ENCODE data around the gene MPPED1. TPM values are rescaled to one million over a fixed set of nuclear protein-coding genes. Genes with fewer than 3 reads are reported as not detected.

MPPED1 gene
- polyA plus RNA-seq, 1 experiment, result not detected

DNA sequence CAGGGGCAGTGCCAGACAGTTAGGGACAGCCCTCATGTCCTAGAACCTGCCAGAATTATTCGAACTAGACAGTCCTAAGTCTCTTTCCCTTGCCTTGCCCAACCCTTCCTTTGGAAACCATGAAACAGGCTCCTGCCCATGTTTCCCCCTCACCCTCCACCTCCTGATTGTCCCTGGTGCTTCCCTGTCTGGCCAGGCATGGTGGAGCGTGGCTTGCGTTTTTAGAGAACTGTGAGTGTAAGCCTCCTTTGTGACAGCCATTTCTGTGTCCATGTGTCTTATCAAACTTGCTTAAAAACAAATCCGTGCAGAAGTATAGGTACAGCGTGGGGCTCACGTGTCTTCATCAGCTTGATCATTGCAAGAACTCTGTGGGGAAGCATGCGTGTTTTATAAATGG lies 54.9 kb downstream of the MPPED1 start:
- Histone ChIP-seq H3K27me3 (ENCODE audit: control insufficient read depth, insufficient read depth, low read length) (peaks cover 2% of the 10 kb centered on the region), H3K4me3 (ENCODE audit: low read depth, low read length) (no peak overlapping the region), H3K9me3 (ENCODE audit: control insufficient read depth, insufficient read depth, low read length) (peaks cover 16% of the 10 kb centered on the region; the same call in 1 of the 2 replicates), H3K27ac (ENCODE audit: low read depth, low read length) (no peak overlapping the region)
- no peak for TF ChIP-seq CTCF (IDR thresholded peaks at IDR 0.05; ENCODE audit: low read depth, low read length)
- ChIA-PET CTCF (no interaction called here), POLR2A (no interaction called here)
- DNase-seq (ENCODE audit: low read depth, low spot score), result no peak

GRCh38 chr22:43467216-43467940 lies 55.6 kb downstream of the MPPED1 start:
- DNase-seq (ENCODE audit: low read depth, low spot score), result no peak
- ChIA-PET CTCF (no interaction called here), POLR2A (no interaction called here)
- H3K4me3 ChIP-seq (ENCODE audit: low read depth, low read length), result no peak overlapping the region
- TF ChIP-seq CTCF (IDR thresholded peaks at IDR 0.05; ENCODE audit: low read depth, low read length), result no peak
- peaks cover 17% of the 10 kb centered on the region; the same call in 1 of the 2 replicates for H3K9me3 ChIP-seq (ENCODE audit: control insufficient read depth, insufficient read depth, low read length)
- no peak overlapping the region for H3K27ac ChIP-seq (ENCODE audit: low read depth, low read length)
- H3K27me3 ChIP-seq (ENCODE audit: control insufficient read depth, insufficient read depth, low read length), result peaks cover 2% of the 10 kb centered on the region

DNA sequence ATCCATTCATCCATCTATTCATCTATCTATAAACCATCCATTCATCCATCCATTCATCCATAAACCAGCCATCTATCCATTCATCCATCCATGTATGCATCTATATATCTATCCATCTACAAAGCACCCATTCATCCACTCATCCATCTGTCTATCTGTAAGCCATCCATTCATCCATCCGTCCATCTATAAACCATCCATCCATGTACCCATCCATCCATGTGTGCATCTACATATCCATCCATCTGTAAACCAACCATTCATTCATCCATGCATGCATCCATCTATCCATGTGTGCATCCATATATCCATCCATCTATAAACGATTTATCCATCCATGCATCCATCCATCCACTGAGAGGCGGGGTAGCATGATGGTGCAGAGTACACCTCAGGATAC lies 58.4 kb downstream of the MPPED1 start:
- DNase-seq (ENCODE audit: low read depth, low spot score), result no peak
- Histone ChIP-seq H3K27ac (ENCODE audit: low read depth, low read length) (no peak overlapping the region), H3K9me3 (ENCODE audit: control insufficient read depth, insufficient read depth, low read length) (peaks cover 23% of the 10 kb centered on the region; the same call in 1 of the 2 replicates), H3K4me3 (ENCODE audit: low read depth, low read length) (no peak overlapping the region), H3K27me3 (ENCODE audit: control insufficient read depth, insufficient read depth, low read length) (peaks cover 2% of the 10 kb centered on the region)
- no peak for TF ChIP-seq CTCF (IDR thresholded peaks at IDR 0.05; ENCODE audit: low read depth, low read length)
- CTCF ChIA-PET, result no interaction called here
- POLR2A ChIA-PET, result no interaction called here

DNA sequence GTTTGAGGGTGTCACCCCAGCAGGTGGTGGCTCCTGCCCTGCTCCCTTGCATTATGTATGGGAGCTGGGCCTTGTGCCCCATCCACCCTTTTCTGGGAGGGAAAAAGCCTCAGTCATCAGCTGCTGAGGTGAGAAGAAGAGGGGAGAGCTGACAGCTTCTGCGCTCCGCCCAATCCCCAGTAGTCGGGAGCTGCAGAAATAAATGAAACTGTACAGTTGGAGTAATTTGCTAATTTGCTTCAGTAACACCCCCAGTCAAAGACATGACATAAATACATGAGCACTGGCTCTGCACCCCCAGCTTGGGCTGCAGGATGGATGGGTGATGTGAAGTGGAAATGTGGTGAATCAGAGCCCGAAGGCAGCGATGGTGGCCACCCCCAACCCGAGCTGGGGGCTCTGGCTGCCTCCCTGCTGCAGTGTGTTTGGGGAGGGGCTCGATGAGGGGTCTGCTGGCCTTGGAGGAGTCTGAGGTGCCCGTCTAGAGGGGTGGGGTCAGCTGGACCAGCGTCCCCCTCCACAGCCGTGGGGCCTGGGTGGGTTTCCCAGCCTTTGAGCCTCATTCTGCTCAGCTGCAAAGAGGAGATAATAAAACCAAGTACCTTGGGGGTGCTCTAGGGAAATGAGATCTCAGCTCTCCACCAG lies 59.2 kb downstream of the MPPED1 start:
- CTCF ChIA-PET, result no interaction called here
- POLR2A ChIA-PET, result no interaction called here

More for the DNA sequence above, 59.2 kb downstream of the MPPED1 start:
- no peak for DNase-seq (ENCODE audit: low read depth, low spot score)
- no peak overlapping the region for H3K27ac ChIP-seq (ENCODE audit: low read depth, low read length)
- no peak overlapping the region for H3K4me3 ChIP-seq (ENCODE audit: low read depth, low read length)
- H3K27me3 ChIP-seq (ENCODE audit: control insufficient read depth, insufficient read depth, low read length), result peaks cover 2% of the 10 kb centered on the region
- peaks cover 21% of the 10 kb centered on the region; the same call in 1 of the 2 replicates for H3K9me3 ChIP-seq (ENCODE audit: control insufficient read depth, insufficient read depth, low read length)
- TF ChIP-seq CTCF (IDR thresholded peaks at IDR 0.05; ENCODE audit: low read depth, low read length), result no peak

All from AG04450 (cell line).